NCI-H446 (cell line): ENCODE results near the gene PDZD2.
"Not testable (repeated sequence)": the region's sequence is repeated elsewhere in the genome, so short reads cannot be mapped to it uniquely, and the experiment has no call there.

Source experiments
- DNase-seq, 2 experiments: peaks; one replicate each; lab custom pipeline; 2025; lab: John Stamatoyannopoulos, UW

The PDZD2 gene

DNA sequence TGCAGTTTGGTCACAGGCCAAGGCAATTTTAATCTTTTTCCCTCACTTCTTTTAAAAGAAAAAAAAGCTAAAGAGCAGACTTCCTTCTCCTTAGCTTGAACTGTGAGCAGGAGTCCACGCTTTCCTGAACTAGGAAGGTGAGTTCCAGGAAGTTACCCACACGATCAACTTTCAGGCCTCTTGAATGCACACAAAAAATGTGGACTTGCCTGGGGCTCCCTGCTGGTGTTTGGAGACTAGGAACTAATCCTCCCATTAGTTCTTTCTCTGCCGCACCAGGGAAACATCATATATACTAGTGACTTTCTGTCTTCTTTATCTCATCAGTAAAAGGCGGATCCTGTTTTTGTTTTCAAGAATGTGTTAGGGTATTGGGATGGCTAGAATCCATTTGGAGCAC lies 295.2 kb downstream of the PDZD2 start:
- DNase-seq: no peak

- peak in 1 of 2 experiments; percentile 49 for DNase-seq
Measured at GRCh38 chr5:31935496-31936369, 296.8 kb downstream of the PDZD2 start.

- peak in 1 of 2 experiments; percentile 32 for DNase-seq
Measured at GRCh38 chr5:31936683-31937082, 297.8 kb downstream of the PDZD2 start.

- no peak for DNase-seq
Measured at GRCh38 chr5:31937226-31937625, 298.3 kb downstream of the PDZD2 start.

- DNase-seq: no peak
Measured at GRCh38 chr5:31937703-31938102, 298.8 kb downstream of the PDZD2 start.

- no peak for DNase-seq
Measured at GRCh38 chr5:31939151-31939550, 300.2 kb downstream of the PDZD2 start.

DNA sequence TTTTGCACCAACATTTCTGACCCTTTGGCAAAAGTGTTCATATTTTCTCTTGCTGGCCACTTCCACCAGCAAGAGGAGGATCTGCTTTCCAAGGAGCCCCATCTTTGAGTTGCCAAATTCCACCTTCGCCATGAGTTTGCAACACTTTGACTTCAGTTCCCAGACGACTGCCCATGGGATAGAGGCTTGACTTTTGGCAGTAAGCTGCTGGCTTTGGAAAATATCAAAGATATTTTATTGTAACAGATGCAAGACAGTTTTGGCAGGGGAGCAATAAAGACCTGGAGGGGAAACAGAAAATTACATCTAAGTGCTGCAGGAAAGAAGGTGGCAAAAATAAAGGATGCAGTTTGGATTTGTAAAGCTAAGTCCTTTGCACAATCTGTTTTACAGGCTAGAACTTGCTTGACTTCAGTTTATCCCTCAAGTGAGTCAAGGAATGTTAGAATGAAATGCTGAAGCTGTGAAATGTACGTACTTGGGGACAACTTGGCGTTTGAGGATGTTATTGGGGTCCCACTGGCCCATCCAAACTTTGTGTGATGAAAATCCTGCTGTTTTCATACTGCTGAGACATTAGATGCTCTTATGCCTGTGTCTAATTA lies 302.3 kb downstream of the PDZD2 start:
- peak in 1 of 2 experiments; percentile 25 for DNase-seq

DNA sequence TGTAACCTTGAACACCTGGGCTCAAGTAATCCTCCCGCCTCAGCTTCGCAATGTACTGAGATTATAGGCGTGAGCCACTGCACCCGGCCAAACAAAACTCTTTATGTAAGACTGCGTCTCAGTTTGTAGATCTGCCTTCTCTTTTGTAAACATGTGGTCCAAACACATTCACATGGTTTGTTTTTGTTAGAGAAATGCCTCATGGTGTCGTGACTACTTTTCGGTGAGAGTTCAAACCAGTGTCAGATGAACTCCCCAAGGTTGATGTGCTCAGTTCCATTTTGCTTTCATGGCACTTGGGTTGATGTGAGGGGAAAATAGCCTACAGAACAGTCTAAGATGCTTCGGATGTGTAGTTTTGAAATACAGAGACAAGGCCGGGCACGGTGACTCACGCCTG lies 303.6 kb downstream of the PDZD2 start:
- DNase-seq: no peak

- DNase-seq: no peak
Measured at GRCh38 chr5:31944684-31945445, 305.9 kb downstream of the PDZD2 start.

DNA sequence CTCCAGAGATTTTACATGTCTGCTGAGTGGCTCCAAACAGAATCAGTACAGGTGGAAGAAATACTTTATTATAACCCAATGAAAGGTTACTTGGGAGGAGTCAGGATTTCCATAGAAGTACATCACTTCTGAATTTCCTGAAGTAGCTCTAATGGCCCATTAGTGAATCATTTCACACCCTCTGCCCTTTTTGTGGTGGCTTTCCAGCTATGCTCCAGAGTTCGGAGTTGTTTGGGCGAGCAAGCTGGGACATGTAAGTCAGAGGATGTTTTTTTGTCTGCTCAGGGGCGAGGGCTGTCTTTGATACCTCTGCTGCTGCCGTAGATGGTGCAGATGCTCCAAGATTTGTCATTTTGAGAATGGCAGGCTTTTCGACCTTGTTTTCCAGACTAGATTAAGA lies 309.1 kb downstream of the PDZD2 start:
- DNase-seq: no peak

GRCh38 chr5:31952067-31952466 lies 313.1 kb downstream of the PDZD2 start:
- DNase-seq: no peak

GRCh38 chr5:31954091-31954490 lies 315.2 kb downstream of the PDZD2 start:
- no peak for DNase-seq

DNA sequence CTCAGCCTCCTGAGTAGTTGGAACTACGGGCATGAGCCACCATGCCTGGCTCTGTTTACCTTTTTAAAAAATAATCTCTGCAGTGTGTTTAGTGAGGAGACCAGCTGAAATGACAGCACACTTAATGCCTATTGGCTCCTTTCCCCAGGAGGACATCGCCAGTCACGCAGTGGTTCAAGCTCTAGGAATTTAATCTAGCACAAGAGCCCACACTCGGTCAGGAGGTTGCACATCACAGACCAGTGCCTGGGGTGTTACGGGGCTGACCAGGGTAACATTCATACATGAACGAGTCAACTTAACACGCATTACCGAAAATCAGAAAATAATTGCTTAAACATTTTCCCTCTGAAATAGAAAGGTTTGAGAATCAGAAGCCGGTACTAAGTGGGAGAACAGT lies 318.2 kb downstream of the PDZD2 start:
- DNase-seq: no peak

GRCh38 chr5:31962351-31962751 lies 323.4 kb downstream of the PDZD2 start:
- no peak for DNase-seq

- no peak for DNase-seq
Measured at GRCh38 chr5:31962871-31963307, 324.0 kb downstream of the PDZD2 start.

GRCh38 chr5:31963358-31964006 lies 324.6 kb downstream of the PDZD2 start:
- no peak for DNase-seq

- no peak for DNase-seq
Measured at GRCh38 chr5:31964007-31964360, 325.1 kb downstream of the PDZD2 start.

GRCh38 chr5:31965227-31965626 lies 326.3 kb downstream of the PDZD2 start:
- no peak for DNase-seq

GRCh38 chr5:31966936-31967335 lies 328.0 kb downstream of the PDZD2 start:
- no peak for DNase-seq

- no peak for DNase-seq
Measured at GRCh38 chr5:31967461-31967860, 328.5 kb downstream of the PDZD2 start.

- no peak for DNase-seq
Measured at GRCh38 chr5:31972558-31972957, 333.6 kb downstream of the PDZD2 start.

GRCh38 chr5:31975189-31975612 lies 336.3 kb downstream of the PDZD2 start:
- not testable (repeated sequence) for DNase-seq
